PC-9 (cell line): ENCODE data around the gene ITM2C. TPM values are rescaled to one million over a fixed set of nuclear protein-coding genes. Genes with fewer than 3 reads are reported as not detected.

ENCODE experiments used
- BruUV-seq: library from RNA; stranded (reverse); fragments of 400-500 nt; replicated peaks from 2 replicates; lab custom pipeline; 2021; lab: Mats Ljungman, UMichigan
- CTCF ChIA-PET: fragments of 300-600 bp; sonication (Branson Sonifier 250); formaldehyde crosslinking; loops from one replicate; lab custom pipeline; 2022; ENCODE audit warnings: antibody characterized with exemption; lab: Charles Lee
- POLR2A ChIA-PET: fragments of 300-600 bp; sonication (Branson Sonifier 250); formaldehyde crosslinking; loops from one replicate; lab custom pipeline; 2022; ENCODE audit warnings: antibody characterized with exemption; ENCODE audit not compliant: unreplicated experiment; lab: Charles Lee
- DNase-seq, 2 experiments: peaks; one replicate each; pipeline versions ENCODE4 v3.0.0 to v3.0.0-alpha.2; 2015 to 2022; ENCODE audit warnings: mixed read lengths in 1 of 2
- H2AFZ ChIP-seq: fragments of 200-600 bp; sonication (generic); 2 replicates; pipeline ENCODE4 v1.8.1; 2017; ENCODE audit warnings: antibody characterized with exemption
- H3F3A ChIP-seq: fragments of 200-600 bp; sonication (generic); 2 replicates; pipeline ENCODE4 v1.8.1; 2017; ENCODE audit warnings: antibody characterized with exemption, mild to moderate bottlenecking, low read depth; ENCODE audit not compliant: insufficient read depth
- H3K27ac ChIP-seq: fragments of 200-600 bp; sonication (generic); 2 replicates; pipeline ENCODE4 v1.6.1; 2016; ENCODE audit warnings: mixed run types
- H3K27me3 ChIP-seq: fragments of 200-600 bp; sonication (generic); 2 replicates; pipeline ENCODE4 v1.6.1; 2016; ENCODE audit warnings: low read depth, mixed run types; ENCODE audit not compliant: insufficient read depth
- H3K36me3 ChIP-seq: fragments of 200-600 bp; sonication (generic); 2 replicates; pipeline ENCODE4 v1.6.1; 2016; ENCODE audit warnings: low read depth, mixed run types
- H3K4me1 ChIP-seq: fragments of 200-600 bp; sonication (generic); replicated peaks from 2 replicates; pipeline ENCODE4 v1.6.1; 2016; ENCODE audit warnings: mixed run types; ENCODE audit not compliant: insufficient read depth
- H3K4me2 ChIP-seq: fragments of 200-600 bp; sonication (generic); 2 replicates; pipeline ENCODE4 v1.6.1; 2017; ENCODE audit warnings: mixed run types
- H3K4me3 ChIP-seq: fragments of 200-600 bp; sonication (generic); 2 replicates; pipeline ENCODE4 v1.6.1; 2016; ENCODE audit warnings: mixed run types
- H3K79me2 ChIP-seq: fragments of 200-600 bp; sonication (generic); 2 replicates; pipeline ENCODE4 v1.6.1; 2017; ENCODE audit warnings: low read depth, mixed run types
- H3K9me2 ChIP-seq: fragments of 200-600 bp; sonication (generic); 2 replicates; pipeline ENCODE4 v1.8.1; 2017; ENCODE audit warnings: mild to moderate bottlenecking; ENCODE audit not compliant: insufficient read depth
- H3K9me3 ChIP-seq: fragments of 200-600 bp; sonication (generic); 2 replicates; pipeline ENCODE4 v1.8.1; 2016; ENCODE audit warnings: low read depth; ENCODE audit not compliant: insufficient read depth
- H4K20me1 ChIP-seq: fragments of 200-600 bp; sonication (generic); 2 replicates; pipeline ENCODE4 v1.8.1; 2017; ENCODE audit not compliant: insufficient read depth
- EZH2 ChIP-seq: fragments of 200-600 bp; sonication (generic); IDR thresholded peaks from 2 replicates; pipeline ENCODE4 v1.8.0; 2017; ENCODE audit warnings: antibody characterized with exemption, low read depth
- intact Hi-C: fragments of 100-400 bp; cut with micrococcal nuclease; formaldehyde crosslinking; loops from one replicate; pipeline ENCODE4 v1.10.0; 2022; ENCODE audit not compliant: unreplicated experiment
- total RNA-seq: library from RNA; stranded (reverse); gene quantifications from 2 replicates; pipeline ENCODE4 v1.2.3, GENCODE V29; 2021
- TF ChIP-seq, protein P1 (sequence below): fragments of 200-600 bp; sonication (generic); conservative IDR thresholded peaks from 2 replicates; pipeline ENCODE4 v1.6.1; 2017; ENCODE audit warnings: mixed run types, antibody characterized with exemption, mild to moderate bottlenecking, moderate library complexity

The ITM2C gene
- total RNA-seq, 1 experiment from 2014 or later: 76.0 TPM

DNA sequence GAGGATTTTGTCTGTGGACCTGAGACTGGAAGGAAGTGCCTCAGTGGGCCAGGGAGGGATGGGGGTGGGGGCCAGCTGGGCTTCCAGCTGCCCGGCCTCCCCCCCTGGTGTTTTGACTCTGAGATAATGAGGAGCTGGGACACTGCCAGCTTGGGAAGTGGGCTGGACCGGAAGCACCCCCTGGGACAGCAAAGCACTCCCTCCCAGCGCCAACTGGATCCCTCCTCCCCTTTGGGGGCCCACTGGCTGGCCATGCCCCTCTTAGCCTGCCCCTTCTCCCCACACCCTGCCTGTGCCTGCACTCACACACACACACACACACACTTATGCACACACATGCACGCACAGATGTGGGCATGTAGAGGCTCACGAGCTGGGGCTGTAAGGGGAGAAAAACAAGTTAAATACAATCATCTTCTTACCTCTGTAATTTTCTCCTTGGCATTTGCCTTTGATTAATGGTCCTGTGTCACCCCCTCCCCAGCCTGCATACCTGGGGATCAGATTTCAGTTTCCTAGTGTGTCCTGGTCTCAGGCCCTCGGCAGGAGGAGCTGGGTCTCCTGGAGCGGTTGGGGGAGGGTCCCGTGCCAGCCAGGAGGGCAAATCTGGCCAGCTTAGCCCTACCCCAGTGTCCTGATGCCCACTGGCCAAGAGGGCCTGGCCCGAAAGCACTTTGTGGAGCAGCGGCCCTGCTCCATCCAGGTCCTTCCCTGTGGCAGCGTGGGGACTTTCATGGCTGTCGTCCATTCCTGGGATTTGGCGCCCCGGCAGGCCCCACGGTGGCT, 3.6 kb downstream of the ITM2C start:
- TF ChIP-seq, protein P1, sequence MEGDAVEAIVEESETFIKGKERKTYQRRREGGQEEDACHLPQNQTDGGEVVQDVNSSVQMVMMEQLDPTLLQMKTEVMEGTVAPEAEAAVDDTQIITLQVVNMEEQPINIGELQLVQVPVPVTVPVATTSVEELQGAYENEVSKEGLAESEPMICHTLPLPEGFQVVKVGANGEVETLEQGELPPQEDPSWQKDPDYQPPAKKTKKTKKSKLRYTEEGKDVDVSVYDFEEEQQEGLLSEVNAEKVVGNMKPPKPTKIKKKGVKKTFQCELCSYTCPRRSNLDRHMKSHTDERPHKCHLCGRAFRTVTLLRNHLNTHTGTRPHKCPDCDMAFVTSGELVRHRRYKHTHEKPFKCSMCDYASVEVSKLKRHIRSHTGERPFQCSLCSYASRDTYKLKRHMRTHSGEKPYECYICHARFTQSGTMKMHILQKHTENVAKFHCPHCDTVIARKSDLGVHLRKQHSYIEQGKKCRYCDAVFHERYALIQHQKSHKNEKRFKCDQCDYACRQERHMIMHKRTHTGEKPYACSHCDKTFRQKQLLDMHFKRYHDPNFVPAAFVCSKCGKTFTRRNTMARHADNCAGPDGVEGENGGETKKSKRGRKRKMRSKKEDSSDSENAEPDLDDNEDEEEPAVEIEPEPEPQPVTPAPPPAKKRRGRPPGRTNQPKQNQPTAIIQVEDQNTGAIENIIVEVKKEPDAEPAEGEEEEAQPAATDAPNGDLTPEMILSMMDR: no peak
- TF ChIP-seq EZH2: no peak
- ChIA-PET CTCF (no interaction called here), POLR2A (no interaction called here)
- H3K4me1 ChIP-seq: no peaks in the 10 kb centered on the region; the same call in 1 of the 2 replicates
- H4K20me1 ChIP-seq: no peaks in the 10 kb centered on the region
- H3K27ac ChIP-seq: no peak overlapping the region
- intact Hi-C loops: no loop called here
- peaks cover 3% of the 10 kb centered on the region; the same call in 1 of the 2 replicates for H3K27me3 ChIP-seq
- no peaks in the 10 kb centered on the region for H3K9me2 ChIP-seq
- H3K4me2 ChIP-seq: no peak overlapping the region
- H3K79me2 ChIP-seq: no peaks in the 10 kb centered on the region
- no peak for DNase-seq
- no peak overlapping the region for H3K4me3 ChIP-seq
- no peak overlapping the region for H2AFZ ChIP-seq
- 0 out of 2 replicates have a peak, but pooled peaks cover 5% of the 10 kb centered on the region for H3F3A ChIP-seq
- no peaks in the 10 kb centered on the region for H3K9me3 ChIP-seq
- H3K36me3 ChIP-seq: no peaks in the 10 kb centered on the region
- BruUV-seq: no TSS peak

DNA sequence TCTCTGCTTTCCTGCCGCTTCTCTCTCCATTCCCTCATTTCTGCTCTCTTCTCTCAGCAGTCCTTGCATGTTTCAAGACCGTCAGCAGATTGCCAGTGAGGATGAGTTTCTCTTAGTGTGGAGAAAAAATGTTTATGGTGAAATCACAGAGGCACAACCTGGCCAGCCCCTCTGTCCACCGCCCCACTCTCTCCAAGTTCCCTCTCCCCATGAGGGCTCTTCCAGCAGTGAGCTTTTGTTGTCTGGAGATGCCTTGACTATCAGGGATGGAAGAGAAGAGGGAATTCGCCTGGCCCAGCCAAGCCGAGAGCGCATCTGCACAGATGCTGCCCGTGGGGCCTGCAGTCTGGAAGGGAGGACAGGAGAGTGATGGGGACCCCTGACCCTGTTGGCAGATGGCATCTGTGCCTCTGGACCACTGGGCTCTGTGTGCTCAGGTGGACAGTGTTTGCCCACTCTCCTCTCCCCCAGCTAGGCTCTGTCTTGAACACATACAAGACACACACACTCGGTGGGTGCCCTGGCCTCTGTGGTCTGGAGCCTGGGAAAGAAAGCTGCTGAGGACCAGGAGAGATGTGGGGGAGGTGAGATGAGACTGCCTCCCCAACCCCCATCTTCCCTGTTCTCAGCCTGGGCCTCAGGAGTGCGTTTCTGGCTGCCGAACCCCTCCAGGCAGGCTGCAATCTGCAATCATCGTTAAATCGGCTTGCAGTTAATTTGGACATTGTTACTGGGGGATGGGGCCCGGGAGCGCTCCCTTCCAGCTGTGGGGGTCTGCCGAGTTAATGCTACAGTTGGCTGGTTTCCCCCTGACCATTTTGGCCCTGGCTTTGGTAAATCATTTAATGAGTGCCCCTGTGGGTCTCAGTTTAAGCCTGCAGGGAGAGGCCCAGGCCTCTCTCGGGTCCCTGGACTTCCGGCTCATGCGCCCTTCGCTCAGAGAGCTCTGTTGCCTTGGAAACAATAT, 4.5 kb downstream of the ITM2C start:
- 0 out of 2 replicates have a peak, but pooled peaks cover 5% of the 10 kb centered on the region for H3F3A ChIP-seq
- no TSS peak for BruUV-seq
- ChIA-PET POLR2A (no interaction called here), CTCF (no interaction called here)
- H3K79me2 ChIP-seq: no peaks in the 10 kb centered on the region
- no peak overlapping the region for H3K4me2 ChIP-seq
- no peak overlapping the region for H3K4me3 ChIP-seq
- H2AFZ ChIP-seq: no peak overlapping the region
- H4K20me1 ChIP-seq: no peaks in the 10 kb centered on the region
- H3K9me3 ChIP-seq: no peaks in the 10 kb centered on the region
- no peak for DNase-seq
- no peaks in the 10 kb centered on the region; the same call in 1 of the 2 replicates for H3K4me1 ChIP-seq
- no peak overlapping the region for H3K27ac ChIP-seq
- no peaks in the 10 kb centered on the region for H3K9me2 ChIP-seq
- no peaks in the 10 kb centered on the region for H3K36me3 ChIP-seq
- intact Hi-C loops: no loop called here
- H3K27me3 ChIP-seq: peaks cover 2% of the 10 kb centered on the region; the same call in 1 of the 2 replicates
- no peak for TF ChIP-seq EZH2
- TF ChIP-seq, protein P1: no peak

DNA sequence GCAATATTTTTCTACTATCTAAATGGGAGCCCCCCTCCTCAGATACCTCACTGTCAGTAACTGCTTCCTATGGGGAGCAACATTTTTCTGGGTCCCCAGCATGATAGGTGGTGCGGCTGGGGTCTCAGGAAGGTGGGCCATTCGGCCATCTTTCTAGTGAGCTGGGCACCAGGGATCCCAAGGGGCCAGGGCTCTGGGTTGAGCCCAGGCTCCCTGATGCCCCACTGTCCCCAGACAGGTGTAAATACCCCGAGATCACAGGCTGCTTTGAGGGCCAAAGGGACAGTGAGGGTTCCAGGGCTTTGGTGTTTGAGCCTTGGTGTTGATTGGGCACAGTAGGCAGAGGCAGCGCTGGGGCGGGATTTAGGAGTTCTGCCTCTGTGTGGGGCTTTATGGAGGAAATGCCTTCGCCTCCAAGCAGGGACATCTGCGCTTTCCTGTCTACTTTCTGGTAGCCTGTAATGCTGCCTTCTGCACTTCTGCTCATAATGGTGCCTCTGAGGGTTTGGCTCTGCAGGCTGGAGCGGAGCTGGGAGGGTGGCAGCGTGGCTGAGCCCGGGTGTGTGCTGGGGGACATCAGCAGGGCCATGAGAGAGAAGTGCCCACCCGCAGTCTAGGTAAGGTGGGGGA, 5.3 kb downstream of the ITM2C start:
- CTCF ChIA-PET: no interaction called here
- TF ChIP-seq, protein P1: no peak
- no peak for TF ChIP-seq EZH2
- Histone ChIP-seq H3K4me2 (no peak overlapping the region), H3K9me2 (no peaks in the 10 kb centered on the region), H4K20me1 (no peaks in the 10 kb centered on the region), H3K36me3 (no peaks in the 10 kb centered on the region), H3K4me3 (no peak overlapping the region), H3K79me2 (no peaks in the 10 kb centered on the region), H3F3A (0 out of 2 replicates have a peak, but pooled peaks cover 5% of the 10 kb centered on the region), H3K27me3 (no peaks in the 10 kb centered on the region), H3K9me3 (no peaks in the 10 kb centered on the region), H2AFZ (no peak overlapping the region), H3K27ac (no peak overlapping the region), H3K4me1 (no peaks in the 10 kb centered on the region)
- intact Hi-C loops: no loop called here
- DNase-seq: no peak
- no TSS peak for BruUV-seq
- POLR2A ChIA-PET: no interaction called here
